CD4-positive, alpha-beta T cell treated with Interferon alpha-2 for 1 hour (primary cell): ENCODE measurements around the gene CGRRF1.

ENCODE experiments used
- DNase-seq, 2 donors: peaks; one replicate each; pipeline ENCODE4 v3.0.0-alpha.2; 2020 to 2022

Gene CGRRF1

DNA sequence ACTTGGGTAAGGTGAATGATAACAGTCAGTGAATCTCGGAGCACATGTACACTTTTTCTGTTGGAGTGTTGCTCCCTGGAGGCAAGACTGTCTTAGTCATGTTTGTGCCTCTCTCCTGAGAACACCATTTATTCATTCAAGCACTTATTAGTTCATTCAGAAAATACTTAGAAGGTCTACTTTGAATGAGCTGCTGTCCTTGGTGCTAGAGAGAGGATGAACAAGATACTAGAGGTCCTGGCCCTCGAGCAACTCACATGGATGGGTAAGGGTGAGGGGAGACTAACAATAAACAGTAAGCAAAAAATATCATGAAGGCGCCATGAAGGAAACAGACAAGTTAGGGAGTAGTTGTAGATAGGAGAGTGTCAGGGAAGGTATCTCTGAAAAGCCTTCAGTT lies 40.2 kb downstream of the CGRRF1 start:
- DNase-seq: no peak

DNA sequence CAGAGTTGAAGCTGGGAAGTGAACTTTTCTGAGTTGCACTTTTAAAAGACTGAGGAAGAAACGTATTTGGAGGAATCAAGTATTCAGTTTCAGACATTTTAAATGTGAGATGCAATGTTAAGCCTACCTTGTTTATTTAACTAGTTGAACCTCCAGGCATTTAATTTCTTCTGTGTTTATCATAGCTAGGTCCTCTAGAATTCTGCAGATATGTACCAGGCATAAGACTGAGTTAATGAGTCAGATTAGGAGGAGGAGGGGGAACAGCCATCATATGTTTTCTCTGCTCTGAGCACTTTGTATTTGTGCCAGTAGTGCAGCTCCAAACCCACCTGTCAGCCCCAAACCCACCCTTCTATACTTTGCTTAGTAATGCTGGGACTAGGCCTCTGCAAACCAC lies 40.8 kb downstream of the CGRRF1 start:
- DNase-seq: no peak

- no peak for DNase-seq
These were observed 44.7 kb downstream of the CGRRF1 start for GRCh38 chr14:54554401-54554800.

- DNase-seq: no peak
These were observed 45.9 kb downstream of the CGRRF1 start for GRCh38 chr14:54555651-54556050.

GRCh38 chr14:54556535-54556934 lies 46.8 kb downstream of the CGRRF1 start:
- DNase-seq: no peak

GRCh38 chr14:54562334-54562733 lies 52.6 kb downstream of the CGRRF1 start:
- no peak for DNase-seq

DNA sequence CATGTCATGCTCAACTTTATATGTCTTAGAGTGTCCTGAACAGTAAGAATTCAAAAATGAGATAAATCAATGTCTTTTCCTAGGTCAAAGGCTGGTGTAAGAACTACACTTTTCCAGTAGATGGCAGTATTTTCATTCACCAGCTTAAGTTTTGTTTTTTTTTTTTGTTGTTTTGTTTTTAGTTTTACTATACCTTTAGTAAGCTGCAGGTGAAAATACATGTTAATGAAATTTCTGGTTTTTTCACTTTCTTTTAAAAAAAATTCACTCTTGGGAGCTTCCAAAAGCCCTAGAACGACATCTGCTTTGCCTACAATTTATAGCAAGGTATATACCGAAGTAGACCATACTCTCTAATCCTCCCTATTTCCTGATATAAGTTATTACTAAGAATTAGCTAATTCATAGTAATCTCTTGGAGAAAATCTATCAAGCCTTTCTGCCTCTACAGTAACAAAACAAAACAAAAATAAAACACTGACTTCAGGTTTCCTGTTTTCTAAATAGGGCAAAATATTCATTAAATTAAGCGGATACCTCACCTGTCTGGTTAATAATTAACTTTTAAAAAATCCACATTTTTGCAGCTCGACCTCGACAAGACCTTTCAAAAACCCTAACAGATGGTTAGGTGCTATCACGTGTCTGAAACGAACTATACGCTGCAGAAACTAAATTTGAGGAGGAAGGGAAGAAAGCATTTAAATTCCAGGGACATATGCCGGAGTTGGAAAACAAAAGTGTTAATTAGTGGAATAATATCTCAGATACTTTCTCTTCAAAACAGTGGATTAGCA lies 54.6 kb downstream of the CGRRF1 start:
- DNase-seq: peak in 1 of 2 donors; percentile 69

- DNase-seq: peak; percentile 55 to 71
These were observed 55.4 kb downstream of the CGRRF1 start for GRCh38 chr14:54564868-54565784.

DNA sequence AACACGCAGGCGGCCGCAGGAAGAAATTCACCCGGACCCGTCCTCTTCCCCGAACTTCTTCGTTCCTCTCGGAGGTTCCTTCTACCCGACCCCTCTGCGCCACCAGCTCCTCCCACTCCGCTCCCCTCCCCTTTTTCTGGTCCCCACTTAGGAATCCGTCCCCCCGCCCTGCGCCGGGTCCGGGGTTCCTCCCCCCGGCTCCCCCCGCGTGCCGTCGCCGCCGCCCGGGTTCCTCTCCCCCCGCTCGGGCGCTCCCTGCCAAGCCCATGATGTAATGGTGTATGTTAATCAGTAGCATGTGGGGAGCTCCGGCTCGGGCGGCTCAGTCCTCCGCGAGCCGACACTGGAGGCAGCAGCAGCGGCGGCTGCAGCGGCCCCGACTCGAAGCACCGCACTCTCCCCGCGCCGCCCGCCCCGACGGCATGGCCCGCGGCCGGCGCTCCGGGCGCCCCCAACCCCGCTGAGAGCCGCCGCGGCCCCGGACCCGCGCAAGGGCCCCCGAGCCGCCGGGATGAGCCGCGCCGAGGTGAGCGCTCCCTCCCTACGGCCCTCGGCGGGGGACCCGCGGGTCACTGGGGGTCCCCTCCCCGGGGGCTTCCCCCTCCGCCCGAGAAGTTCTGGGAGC lies 56.2 kb downstream of the CGRRF1 start:
- DNase-seq: peak; percentile 85 to 89

- peak; percentile 66 to 67 for DNase-seq
These were observed 56.9 kb downstream of the CGRRF1 start, which contains the start of gene SAMD4A for GRCh38 chr14:54566410-54567223. TSS of gene SAMD4A (plus strand) at chr14:54567128. CDS start at chr14:54567917, 789 bp downstream.

GRCh38 chr14:54567224-54567638 lies 57.5 kb downstream of the CGRRF1 start:
- no peak for DNase-seq

DNA sequence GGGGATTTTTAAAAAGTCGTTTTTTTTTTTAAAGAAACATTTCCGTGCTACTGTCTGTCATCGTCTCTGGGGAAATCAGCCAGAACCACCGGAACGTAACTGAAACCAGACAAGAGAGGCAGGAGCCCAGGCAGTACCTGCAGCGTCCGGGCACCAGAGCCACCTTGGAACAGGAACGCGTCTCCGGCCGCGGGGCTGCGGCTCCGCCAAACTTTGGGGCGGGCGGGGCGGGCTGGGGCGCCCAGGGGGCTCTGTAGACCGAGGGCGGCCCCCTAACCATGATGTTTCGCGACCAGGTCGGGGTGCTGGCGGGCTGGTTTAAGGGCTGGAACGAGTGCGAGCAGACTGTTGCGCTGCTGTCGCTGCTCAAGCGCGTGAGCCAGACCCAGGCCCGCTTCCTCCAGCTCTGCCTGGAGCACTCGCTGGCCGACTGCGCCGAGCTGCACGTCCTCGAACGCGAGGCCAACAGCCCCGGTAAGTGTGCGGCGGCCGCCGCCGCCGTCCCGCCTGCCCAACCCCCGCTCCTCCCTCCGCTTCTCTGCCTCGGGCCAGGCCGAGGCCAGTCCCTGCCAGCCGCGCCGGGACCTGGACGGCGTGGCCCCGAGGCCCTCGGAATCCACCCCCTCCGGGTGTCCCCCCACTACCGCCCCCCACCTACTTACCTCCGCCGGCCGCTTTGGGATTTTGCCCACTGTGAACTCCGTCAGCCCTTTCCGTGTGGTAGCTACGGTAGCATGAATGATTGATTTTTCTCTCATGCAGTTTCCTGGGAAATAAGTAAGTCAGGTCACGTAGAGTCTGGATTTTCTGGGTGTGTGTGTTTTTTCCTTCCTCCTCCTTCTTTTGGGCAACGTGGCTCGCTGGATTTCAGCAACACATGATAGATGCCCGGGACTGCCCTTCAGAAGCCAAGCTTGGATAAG lies 58.2 kb downstream of the CGRRF1 start:
- DNase-seq: peak; percentile 51 to 59

- no peak for DNase-seq
These were observed 59.3 kb downstream of the CGRRF1 start for GRCh38 chr14:54568821-54569595.

- DNase-seq: no peak
These were observed 60.3 kb downstream of the CGRRF1 start for GRCh38 chr14:54570047-54570446.

GRCh38 chr14:54570631-54571415 lies 61.1 kb downstream of the CGRRF1 start:
- DNase-seq: no peak

DNA sequence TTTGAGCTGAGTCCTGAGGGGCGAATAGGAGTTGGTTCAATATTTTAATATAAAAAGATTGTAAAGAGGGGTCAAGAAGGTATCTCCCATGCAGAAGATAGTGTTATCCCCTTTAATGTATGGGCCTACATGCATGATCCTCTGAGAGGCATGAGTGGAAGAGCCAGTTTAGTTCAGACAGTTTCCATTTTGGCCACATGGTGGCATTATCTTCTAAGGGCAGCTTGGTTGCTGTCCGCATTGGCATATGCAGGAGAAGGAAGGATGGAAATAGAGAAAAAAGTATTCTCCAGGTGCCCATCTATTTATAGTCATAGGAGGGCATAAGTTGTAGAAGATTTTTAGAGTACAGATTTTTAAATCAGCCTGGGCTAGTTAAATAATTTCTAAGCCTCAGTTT lies 62.6 kb downstream of the CGRRF1 start:
- peak in 1 of 2 donors; percentile 31 for DNase-seq

GRCh38 chr14:54574528-54574927 lies 64.8 kb downstream of the CGRRF1 start:
- DNase-seq: no peak

- no peak for DNase-seq
These were observed 67.8 kb downstream of the CGRRF1 start for GRCh38 chr14:54577494-54577893.

GRCh38 chr14:54577977-54578376 lies 68.3 kb downstream of the CGRRF1 start:
- no peak for DNase-seq

- no peak for DNase-seq
These were observed 69.9 kb downstream of the CGRRF1 start for GRCh38 chr14:54579621-54580020.
